ENCODE data around the gene MTRF1.

DNA sequence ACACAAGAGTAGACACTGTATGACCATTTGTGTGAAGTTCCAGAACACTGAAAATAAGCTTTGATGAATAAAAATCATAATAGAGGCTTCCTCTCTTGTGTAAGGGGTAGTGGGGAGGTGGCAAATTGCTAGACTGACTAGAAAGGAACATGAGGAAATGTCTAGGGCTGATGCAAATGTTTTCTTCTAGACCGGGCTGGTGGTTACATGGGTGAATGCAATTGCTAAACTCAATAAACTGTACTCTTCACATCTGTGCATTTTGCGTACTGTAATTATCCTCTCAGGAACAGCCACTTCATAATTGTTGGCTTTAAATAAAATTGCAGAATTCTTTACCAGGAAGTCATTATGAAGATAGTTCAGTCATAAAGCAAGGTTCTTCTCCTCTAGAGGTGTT is 63.9 kb downstream of the MTRF1 start:
- TF ChIP-seq PCBP2 (IDR thresholded peaks at IDR 0.05; ENCODE audit: low read depth, low read length, poor library complexity, severe bottlenecking), result no peak
- TF ChIP-seq FUS (optimal IDR thresholded peaks at IDR 0.05; ENCODE audit: low read depth, low read length), result no peak
